HG03442 (cell line): Measurements from ENCODE around the gene MARK3.
"Not testable (repeated sequence)": the region's sequence is repeated elsewhere in the genome, so short reads cannot be mapped to it uniquely, and the experiment has no call there.

ENCODE experiments used
- ATAC-seq: cut with Tn5 transposase; IDR thresholded peaks from one replicate; pipeline ENCODE4 v1.9.1; 2021; ENCODE audit warnings: mild to moderate bottlenecking, moderate library complexity; ENCODE audit not compliant: unreplicated experiment

The MARK3 gene

GRCh38 chr14:103510724-103511693 is 125.8 kb downstream of the MARK3 start:
- no peak for ATAC-seq

- ATAC-seq, result not testable (repeated sequence)
These were observed 127.0 kb downstream of the MARK3 start for GRCh38 chr14:103512180-103512579.

- ATAC-seq, result no peak
These were observed 127.7 kb downstream of the MARK3 start for GRCh38 chr14:103512701-103513611.

DNA sequence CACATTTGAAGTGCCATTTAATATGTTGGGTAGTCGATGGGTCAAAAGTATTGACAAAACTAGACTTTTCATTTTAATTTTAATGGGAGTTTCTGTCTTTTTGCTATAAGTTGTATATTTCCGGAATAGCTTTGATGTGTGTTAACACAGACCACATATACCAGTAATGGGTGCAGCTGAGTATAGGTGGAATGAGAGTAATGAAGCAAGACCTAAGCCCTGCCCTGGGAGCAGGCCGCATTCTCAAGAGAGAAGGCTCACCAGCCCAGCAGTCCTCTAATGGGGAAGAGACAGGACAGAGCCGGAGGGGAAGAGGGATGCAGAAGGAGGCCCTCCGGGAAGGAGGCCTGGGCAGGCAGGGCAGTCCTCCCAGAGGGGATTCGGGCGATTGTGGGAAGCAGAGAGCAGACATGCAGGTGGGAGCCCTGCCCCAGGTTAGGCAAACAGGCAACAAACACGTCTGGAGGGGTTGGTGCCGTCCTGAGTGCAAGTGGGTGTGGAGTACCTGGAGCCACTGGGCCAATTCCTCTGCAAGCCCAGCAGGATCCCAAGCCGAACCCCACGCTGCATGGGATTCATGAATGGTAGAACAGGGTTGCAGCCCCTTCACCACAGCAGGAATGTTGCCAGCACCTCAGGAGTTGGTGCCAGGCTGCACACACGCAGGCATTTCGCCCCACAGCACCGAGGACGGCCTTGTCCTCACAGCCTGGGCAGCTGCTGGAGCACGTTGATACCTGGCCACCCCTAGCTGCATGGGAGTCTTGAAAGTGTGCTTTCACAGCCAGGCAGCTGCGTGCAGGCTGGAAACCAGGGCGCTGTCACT is 129.6 kb downstream of the MARK3 start:
- ATAC-seq, result no peak

GRCh38 chr14:103516426-103517173 is 131.4 kb downstream of the MARK3 start:
- no peak for ATAC-seq

DNA sequence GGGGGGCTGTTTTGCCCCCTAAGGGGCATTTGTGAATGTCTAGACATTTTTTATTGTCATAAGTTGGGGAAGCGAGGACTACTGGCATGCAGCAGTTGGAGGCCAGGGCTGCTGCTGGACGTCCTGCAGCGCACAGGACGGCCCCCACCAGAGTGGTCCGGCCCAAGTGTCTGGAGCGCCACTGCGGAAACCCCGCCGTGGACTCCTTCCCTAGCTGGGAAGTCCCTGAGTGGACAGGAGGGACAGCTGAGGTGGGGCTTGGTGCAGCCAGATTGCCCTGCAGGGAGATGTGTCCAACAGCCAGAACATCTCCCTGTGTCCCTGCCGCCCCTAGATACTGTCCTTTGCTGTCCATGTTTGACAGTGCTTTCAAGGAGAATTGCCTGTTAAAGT is 132.0 kb downstream of the MARK3 start:
- no peak for ATAC-seq

DNA sequence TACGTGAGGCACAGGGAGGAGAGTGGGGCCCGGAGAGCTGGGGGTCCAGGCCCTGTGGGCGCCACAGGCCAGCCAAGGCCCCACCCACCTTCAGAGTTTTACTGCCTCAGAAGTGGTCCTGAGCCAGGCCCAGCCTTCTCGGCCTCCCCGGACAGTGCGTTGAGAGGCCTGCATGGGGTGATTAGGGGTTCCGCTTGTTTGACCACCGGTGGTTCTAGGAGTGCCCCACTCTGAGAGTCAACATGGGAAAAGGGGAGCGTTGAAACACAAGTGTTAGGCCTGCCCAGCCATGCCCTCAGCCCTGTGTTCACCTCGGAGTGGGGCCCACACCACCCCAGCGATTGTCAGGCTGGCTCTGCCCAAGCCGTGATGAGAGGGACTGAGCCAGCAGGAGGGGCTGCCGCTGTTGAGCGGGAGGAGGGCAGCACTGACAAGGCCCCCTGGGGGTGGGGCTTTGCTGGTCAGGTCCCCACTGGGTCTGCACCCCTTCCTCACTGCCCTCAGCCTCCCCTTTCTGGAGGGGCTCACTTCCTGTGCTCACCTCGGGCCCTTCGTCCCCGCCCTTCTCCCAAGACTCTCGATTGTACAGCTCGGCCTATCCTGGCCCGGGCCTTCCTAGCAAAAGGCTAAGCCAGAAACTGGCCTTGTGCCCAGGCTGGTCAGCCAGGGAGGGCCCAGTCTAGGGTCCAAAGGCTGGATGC is 132.7 kb downstream of the MARK3 start:
- no peak for ATAC-seq

DNA sequence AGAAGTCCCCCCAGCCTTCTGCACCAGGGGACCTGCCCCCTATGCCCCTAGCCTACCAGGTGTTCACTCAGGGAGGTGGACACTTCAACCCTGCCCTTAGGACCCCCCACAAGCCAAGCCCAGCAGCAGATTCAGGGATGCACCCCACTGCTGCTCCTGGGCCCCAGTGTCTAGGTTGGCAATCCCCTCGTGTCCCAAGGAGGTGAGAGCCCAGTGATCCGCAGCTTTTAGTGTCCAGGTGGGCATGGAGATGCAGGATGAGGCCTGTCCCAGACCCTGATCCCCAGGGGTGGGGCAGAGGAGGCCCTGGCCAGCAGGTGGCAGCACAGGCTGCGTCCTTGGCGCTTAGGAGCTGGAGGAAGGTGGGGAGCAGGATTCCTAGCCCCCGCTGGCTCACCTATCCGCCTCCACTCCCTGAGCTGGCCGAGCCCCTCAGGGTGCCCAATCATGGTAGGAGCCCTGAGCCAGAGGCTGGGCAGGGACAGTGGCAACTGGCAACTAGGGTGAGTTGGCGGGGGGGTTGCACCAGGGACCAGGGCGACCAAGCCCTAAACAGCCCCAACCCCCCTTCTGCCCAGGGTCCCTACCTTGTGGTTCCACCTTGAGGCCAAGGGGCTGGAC is 133.3 kb downstream of the MARK3 start:
- no peak for ATAC-seq

GRCh38 chr14:103519043-103519836 is 134.0 kb downstream of the MARK3 start:
- ATAC-seq, result no peak

GRCh38 chr14:103519837-103520212 is 134.6 kb downstream of the MARK3 start:
- ATAC-seq, result no peak

- ATAC-seq, result no peak
These were observed 135.0 kb downstream of the MARK3 start for GRCh38 chr14:103520269-103520656.

- ATAC-seq, result no peak
These were observed 135.6 kb downstream of the MARK3 start for GRCh38 chr14:103520657-103521437.

- ATAC-seq, result no peak
These were observed 136.3 kb downstream of the MARK3 start for GRCh38 chr14:103521438-103521950.

GRCh38 chr14:103521951-103522563 is 136.8 kb downstream of the MARK3 start:
- ATAC-seq, result no peak

DNA sequence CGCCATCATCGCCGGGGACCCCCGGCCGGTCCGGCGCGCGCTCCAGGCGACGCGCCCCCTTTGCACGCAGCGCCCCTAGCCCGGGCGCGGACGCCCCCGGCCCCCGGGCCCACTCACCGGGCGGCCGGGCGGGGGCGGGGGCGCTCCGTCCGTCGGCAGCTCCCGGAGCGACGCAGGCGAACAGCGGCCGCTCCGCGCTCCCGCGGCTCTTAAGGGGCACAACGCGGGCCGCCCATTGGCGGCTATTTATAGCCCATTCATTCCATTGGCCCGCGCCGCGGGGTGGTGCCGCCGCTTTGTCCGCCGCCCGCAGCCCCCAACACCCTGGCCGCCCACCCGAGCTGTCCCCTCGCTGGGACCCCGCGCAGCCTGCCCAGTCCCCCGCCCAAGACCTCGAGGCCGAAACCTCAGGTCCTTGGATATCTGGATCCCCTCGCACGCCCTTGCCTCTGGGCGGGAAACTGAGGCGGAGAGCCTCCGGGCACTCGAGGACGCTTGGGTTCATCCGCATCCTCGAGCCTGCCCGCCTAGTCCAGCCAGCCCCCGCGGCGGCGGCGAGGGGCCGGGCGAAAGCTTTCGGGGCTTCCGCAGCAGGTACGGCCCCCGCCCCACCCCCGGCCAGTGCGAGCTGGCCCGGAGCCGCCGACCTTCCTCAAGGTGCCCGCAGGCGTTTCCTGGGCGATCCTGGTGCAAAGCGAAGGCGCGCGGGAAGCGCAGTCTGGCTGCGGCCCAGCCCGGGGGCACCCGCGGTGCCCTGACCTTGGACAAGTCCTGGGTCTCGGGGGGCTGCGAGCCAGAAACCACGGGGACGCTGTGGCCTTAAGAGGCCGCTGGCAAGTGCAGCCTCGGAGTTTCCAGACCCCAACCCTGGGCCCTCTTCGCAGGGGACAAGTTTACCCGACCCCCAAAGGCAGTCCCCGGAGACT is 137.7 kb downstream of the MARK3 start, which contains the start of gene CKB:
CKB (minus strand) TSS at position 182 of the 926 bp plus-strand sequence. CDS start 337 bp downstream, outside the sequence.
- ATAC-seq, result no peak

- no peak for ATAC-seq
These were observed 138.3 kb downstream of the MARK3 start for GRCh38 chr14:103523575-103523954.
